ENCODE data around the gene CYSRT1.

CYSRT1 gene

DNA sequence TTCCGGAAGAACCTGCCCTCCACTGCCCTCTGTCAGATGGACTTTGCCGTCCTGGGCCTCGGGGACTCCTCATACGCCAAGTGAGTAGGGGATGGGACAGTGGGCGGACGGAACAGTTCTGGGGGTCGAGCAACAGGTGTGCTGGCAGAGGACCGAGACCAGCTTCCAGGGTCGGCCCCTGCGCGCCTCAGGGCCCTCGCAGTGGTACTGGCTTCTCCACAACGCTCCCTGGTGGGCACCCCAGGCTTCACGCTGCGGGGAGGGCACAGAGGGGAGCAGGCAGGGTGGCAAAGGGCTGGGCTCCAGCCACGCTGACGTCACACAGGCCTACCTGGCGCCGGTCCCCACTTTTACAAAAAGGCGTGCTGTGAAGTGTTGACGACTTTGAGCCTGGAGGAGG is 12.5 kb upstream of the CYSRT1 start:
- no peak for DNase-seq (ENCODE audit: low read depth)

DNA sequence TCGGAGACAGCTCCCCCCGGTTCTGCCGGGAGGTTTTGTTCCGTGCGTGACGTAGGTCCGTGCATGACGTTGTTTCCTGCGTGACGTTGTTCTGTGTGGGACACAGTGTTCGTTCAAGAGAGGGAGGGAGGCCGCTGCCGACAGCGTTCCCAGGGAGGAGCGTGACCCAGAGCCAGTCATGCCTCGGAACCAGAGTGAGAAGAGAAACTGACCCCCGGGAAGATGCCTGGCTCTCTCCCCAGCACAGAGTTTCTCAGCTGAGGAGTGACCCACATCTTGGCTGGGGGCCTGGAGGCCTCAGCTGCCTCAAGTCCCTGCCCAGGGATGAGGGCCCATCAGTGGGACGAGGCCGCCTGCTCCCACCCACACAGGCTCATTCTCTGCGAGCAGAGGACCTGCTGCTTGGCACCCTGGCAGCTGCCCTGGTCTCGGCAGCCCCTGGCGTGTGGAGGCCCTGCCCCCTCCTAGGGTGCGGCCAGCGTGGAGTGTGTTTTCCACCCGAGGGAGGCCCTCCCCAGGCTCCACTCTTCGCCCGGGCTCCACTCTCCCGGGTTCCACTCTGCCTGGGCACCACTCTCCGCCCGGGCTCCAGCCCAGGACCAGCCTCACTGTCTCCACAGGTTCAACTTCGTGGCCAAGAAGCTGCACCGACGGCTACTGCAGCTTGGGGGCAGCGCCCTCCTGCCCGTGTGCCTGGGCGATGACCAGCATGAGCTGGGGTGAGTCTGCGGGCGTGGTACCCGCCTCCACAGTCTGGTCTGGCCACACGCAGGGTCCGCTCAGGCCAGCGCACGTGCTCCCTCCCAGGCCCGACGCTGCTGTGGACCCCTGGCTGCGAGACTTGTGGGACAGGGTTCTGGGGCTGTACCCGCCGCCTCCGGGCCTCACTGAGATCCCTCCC is 11.6 kb upstream of the CYSRT1 start:
- no peak for DNase-seq (ENCODE audit: low read depth)

DNA sequence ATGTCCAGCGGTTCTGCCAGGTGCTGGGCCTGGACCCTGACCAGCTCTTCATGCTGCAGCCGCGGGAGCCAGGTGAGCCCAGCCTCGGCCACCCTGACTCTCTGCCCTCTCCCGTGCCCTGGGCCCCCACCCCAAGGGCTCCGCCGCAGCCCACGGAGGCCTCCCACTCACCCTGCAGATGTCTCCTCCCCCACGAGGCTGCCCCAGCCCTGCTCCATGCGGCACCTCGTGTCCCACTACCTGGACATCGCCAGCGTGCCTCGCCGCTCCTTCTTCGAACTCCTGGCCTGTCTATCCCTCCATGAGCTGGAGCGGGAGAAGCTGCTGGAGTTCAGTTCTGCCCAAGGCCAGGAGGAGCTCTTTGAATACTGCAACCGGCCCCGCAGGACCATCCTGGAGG is 10.4 kb upstream of the CYSRT1 start:
- no peak for DNase-seq (ENCODE audit: low read depth)

DNA sequence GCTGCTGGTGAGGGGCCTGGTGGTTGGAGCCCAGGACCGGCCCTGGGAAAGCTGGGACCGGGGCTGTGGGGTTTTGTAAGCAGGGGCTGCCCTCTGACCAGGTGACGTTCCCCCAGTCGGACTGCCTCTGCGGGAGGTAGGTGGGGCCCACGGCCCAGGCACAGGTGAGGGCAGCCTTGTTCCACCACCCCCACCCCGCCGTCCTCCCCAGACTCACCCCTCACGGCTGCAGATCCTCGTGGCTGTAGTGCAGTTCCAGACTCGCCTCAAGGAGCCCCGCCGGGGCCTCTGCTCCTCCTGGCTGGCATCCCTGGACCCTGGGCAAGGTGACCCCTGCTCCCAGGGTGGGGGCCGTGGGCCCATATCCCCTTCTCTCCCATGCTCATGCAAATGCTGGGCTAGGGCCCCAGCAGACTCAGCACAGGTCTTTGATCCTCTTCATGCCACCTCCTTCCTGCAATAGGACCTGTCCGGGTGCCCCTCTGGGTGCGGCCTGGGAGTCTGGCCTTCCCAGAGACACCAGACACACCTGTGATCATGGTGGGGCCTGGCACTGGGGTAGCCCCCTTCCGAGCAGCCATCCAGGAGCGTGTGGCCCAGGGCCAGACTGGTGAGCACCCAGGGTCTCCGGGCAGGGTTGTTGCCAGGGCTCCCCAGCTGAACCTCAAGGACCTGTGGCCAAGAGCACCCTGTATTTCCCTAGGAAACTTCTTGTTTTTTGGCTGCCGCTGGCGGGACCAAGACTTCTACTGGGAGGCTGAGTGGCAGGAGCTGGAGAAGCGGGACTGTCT is 9.6 kb upstream of the CYSRT1 start:
- no peak for DNase-seq (ENCODE audit: low read depth)

DNA sequence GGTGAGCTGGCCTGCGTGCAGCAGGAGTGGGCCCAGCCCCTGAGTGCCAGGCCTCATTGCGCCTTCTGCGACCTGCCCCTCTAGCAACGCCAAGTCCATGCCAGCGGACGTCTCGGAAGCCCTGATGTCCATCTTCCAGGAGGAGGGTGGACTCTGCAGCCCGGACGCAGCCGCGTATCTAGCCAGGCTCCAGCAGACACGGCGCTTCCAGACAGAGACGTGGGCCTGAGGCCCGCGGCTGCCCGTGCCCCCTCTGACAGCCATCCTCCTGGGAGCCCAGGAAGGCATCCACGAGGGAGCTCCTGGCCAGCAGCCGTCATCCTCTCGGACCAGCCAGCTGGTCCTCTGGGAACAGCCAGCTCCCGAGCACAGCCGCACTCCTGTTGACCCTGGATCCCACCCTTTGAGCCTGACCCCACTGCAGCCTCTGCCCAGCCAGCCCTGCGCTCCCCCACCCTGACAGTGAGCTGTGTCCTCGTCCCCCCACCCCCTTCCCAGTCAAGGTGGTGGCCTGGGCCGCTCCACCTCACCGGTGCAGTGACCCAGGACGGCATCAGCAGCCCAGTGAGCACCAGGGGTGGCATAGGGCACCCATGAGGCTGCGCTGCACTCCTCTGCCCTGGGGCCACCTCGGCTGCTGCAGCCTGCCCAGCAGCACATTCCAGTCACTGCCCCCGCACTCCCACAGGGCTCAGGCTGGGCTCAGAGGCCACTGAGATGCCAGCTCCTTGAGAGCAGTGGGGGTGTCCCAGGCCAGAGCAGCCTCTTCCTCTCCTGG is 8.6 kb upstream of the CYSRT1 start:
- no peak for DNase-seq (ENCODE audit: low read depth)

DNA sequence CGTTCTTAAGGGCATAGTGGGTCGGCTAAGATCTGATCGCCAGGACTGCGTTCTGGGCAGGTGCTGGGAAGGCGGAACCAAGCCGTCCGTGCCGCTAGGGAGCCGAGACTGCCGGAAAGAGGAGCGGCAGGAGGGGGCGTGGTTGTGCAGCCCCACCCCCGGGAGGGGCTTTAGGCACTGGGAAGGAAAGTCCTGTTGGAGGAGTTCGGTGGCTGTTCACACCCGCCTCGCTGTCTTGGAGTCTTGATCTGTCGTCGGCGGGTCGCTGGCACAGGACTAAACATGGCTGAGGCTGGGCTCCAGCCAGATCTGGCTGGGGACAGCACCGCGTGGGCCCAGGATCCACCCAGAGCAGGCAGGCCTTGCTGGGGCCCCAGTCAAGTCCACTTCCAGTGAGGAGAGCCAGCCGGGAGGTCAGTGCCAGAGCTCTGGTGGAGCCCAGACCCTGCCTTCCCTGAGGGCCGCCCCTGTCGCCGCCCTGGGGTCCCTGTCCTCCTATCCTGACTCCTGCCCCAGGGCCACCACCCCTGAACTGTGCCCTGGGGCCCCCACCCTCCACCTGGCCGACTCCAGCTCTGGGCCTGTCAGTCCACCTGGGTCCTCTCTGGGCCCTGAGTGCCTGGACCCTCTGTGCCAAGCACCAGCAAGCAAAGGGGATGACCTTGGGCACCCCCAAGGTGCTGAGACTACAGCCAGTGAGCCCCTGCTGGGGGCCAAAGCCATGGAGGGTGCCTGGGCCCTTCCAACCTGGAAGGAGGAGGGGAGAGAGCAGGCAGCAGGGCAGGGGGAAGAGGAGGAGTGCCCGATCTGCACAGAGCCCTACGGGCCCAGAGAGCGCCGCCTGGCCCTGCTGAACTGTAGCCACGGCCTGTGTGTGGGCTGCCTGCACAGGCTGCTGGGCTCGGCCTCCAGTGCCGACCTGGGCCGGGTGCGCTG is 7.4 kb upstream of the CYSRT1 start:
- peak; percentile 26 for DNase-seq (ENCODE audit: low read depth)

DNA sequence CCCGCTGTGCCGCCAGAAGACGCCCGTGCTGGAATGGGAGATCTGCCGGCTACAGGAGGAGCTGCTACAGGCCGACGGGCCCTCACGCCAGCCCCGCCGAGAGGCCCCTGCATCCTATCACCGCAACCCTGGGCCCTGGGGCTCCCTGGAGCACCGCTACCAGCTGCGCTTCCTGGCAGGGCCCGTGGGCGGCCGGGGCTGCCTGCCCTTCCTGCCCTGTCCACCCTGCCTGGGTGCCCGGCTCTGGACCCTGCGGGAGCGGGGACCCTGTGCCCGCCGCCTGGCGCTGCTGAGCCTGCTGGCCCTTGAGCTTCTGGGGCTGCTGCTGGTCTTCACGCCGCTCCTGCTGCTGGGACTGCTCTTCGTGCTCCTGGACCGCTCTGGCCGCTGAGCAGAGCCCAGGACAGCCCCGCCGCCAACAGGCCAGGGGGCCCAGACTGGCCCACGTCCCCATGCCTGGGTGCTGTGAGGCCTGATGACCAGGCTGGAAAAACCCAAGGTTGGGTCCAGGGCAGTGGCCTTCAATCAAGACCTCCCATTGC is 6.7 kb upstream of the CYSRT1 start:
- no peak for DNase-seq (ENCODE audit: low read depth)

DNA sequence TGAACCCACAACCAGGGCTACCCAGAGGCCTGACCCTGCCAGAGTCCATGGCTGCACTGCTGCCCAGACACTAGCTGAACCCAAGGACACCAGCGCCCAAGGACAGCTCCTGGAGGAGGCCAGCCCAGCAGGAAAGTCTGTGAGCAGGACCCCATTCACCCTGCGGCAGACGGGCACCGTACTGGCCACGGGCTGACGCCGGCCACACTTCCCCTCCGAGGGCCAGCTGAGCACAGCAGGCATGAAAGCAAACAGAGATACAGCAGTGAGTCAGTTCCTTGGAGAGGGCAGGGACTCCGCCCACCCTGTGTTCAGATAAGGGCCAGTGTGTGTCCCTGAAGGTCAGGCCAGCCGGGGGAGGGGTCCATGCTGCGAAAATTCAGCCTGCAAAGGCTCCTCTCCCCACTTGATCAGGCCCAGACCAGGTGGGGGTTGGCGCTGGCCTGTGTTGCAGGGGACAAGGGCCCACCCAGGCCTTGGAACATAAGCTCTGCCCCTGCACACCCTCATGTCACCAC is 6.2 kb upstream of the CYSRT1 start:
- no peak for DNase-seq (ENCODE audit: low read depth)

DNA sequence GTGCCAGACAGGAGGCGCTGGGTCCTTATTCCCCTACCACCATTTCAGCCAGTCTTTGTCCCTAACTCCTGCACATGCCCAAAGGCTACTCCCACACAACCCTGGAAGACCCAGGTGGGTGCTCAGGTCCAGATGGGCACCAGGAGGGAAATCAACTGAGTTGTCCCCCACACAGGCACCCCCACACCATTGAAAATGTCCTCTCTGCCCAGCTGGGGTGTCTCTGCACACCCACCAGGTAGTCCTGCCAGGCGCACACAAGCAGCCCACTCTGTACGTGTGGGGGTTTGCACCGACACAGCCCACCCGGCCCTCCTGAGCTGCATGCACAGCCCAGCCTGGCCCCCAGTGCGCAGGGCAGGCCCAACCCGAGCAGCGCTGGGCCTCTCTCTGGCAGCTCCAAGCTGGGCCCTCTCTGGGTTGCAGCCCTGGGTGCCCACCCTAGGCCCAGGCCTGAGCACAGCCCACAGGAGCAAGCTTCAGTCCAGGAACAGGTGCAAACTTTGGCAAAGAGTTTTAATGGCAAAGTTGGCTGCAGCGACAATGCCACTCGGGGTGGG is 5.1 kb upstream of the CYSRT1 start:
- no peak for DNase-seq (ENCODE audit: low read depth)

DNA sequence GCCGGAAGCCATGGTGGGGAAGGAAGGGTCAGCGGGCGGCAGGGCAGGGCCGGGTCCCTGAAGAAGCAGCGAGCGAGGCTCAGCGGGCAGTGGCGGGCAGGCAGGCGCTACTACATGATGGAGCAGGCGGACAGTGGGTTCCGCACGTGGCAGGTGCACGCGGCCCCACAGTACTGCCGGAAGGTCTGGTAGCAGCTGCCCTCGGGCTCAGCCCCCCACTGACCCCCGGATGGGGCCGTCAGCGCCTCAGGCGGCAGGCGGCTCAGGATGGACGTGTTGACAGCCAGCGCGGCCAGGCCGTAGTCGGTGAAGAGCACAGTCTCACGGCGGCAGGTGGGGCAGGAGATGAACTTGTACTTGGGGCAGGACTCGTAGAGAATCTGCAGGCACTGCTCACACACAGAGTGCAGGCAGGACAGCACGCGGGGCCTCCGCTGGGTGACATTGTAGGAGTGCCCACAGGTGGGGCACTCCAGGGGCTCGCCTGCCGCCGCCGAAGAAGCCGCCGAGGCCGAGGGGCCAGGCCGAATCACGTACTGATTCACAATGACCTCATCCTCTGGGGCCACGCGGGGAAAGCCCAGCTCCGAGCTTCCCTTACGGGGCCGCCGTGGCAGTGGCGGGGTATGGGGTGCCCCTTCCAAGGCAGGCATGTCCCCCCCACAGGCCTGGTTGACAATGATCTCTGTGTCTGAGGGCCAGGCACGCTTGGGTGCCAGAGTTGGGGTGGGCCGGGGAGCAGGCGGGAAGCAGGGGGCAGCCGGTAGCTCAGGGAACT is 4.5 kb upstream of the CYSRT1 start:
- DNase-seq (ENCODE audit: low read depth): no peak

DNA sequence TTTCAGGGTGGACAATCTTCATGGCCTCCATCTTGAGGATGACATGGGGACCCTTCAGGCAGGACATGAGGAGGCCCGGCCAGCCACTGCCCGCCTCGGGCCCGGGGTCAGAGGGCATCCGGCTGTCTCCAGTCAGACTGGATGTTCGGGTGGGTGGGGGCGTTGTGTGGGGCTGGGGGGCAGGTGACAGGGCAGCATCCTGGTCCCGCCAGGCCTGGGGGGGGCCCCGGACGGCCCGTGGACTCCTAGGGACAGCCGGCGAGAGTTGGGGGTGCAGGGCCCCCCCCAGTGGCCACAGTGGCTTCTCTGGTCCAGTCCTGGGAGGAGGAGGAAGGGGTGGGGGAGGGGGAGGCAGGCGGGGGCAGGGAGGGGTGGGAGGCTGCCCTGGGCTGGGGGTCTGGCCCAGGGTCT is 3.9 kb upstream of the CYSRT1 start:
- no peak for DNase-seq (ENCODE audit: low read depth)

DNA sequence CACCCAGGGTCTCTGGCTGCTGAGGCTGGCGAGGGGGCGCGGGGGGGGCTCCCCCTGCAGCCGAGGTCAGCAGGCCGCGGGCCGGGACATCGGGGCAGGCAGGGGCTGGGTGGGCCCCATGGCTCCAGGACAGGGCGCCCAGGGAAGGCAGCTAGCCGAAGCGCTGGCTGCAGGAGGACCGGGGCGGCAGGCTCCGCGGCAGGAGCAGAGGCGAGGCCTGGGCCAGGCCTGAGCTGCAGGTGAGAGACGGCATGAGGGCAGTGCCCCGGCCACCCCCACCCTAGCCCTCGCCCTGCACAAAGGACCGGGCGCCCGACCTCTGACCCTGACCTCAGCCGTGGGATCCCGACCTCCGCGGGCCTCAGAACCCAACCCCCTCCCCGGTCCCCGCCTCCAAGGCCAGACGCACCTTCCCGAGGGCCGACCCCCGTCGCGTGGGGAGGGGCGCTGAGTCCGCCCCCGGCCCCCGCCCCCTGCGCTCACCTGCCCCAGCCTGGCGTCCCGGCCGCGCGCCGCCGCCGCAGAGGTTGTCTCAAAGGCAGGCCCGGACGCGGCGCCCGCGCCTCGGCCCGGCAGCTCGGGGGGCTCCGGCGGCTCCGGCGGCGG is 3.4 kb upstream of the CYSRT1 start:
- no peak for DNase-seq (ENCODE audit: low read depth)

DNA sequence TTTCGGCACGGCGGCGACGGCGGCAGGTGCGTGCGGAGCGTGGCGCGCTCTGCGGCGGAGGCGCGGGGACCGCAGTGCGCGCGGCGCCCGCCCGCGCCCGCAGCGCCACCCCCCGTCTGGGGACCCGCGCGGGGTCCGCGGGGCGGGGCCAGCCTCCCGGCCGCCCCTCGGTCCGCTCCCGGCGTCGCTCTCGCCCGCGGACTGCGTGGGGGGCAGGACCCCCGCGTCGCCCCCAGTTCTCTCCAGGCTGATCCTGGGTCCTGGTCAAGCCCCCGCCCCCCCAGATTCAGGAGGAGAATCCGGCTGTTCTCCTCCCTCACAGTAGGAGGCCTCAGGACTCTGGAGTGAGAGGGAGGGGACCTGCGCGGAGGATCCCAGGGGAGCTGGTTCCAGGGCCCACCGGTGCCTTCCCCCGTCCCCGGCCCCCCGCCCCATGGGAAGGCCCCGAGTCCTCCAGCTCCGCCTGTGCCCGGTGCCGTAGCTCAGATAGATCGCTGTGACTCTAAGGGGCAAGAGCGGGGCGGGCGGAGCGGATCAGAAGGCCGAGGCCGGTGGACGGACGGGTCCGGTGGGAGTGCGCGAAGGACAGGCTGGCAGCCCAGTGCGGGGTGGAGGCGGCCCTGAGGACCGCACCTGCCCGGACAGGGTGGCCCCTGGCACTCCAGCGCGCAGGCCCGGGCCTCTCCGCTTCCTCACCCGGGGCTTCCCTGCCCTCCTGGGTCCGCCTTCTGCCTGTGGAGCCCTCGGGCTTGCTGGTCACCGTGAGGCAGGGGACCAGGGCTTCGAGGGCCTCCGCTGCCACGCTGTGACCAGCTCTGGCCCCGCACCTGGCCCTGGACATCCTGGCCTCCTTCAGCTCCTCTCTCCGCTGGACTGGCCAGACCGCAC is 2.5 kb upstream of the CYSRT1 start, which contains the start of gene RNF208:
Gene RNF208 (minus strand): TSS at position 51 of the 888 bp plus-strand sequence. CDS start 1,028 bp downstream, outside the sequence.
- DNase-seq (ENCODE audit: low read depth): no peak

DNA sequence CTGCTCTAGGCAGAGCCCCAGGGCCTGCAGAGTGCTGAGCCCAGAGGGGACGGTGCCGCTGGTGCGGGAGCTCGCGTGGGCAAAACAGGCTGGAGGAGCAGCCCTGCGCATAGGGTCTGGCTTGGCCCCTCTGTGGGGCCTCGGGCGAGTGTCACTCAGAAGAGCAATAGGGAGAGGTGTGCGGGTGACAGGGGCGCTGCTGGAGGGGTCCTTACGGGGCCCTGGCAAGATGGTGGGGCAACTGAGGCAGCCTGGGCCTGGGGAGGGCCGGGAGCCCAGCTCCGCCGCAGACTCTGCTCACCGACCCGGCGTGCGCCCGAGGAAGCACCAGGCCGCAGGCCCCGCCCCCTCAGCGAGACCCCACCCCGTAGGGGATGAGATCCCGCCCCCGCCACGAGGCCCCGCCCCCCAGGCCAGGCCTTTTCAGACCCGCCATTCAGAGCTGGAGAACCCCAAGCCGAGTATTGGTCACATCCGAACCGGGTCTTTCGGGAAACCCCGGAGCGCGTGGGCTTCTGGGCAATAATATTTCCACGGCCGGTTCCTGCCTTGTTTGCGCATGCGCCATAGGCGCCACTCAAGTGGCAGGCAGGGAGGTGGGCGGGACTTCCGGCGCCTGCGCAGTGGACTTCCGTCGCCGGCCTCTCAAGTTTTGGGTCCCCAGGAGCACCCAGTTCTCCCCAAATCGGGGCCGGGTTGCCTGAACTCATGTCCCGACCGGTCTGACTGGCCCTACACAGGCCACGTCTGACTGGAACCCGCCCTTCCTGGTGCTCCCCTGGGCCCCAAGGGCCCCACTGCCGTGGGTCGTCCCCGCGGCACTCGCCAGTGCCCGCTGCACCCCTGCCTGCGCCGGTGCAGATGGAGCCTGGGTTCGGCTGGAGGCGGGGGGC is 1.6 kb upstream of the CYSRT1 start:
- DNase-seq (ENCODE audit: low read depth): peak; percentile 96

DNA sequence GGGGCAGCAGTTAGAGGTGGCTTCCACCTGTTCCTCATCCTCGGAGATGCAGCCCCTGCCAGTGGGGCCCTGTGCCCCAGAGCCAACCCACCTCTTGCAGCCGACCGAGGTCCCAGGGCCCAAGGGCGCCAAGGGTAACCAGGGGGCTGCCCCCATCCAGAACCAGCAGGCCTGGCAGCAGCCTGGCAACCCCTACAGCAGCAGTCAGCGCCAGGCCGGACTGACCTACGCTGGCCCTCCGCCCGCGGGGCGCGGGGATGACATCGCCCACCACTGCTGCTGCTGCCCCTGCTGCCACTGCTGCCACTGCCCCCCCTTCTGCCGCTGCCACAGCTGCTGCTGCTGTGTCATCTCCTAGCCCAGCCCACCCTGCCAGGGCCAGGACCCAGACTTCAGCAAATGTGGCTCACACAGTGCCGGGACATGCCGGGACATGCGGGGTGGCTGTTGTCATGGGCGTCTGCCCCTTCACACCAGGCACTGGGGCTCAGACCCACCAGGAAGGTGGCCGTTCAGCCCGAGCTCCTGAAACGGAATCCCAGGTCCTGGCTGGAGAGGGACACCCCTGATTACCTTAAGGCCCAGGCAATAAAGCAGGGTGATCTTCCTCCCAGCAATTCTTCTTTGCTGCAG is 841 bp downstream of the CYSRT1 start:
- no peak for DNase-seq (ENCODE audit: low read depth)

DNA sequence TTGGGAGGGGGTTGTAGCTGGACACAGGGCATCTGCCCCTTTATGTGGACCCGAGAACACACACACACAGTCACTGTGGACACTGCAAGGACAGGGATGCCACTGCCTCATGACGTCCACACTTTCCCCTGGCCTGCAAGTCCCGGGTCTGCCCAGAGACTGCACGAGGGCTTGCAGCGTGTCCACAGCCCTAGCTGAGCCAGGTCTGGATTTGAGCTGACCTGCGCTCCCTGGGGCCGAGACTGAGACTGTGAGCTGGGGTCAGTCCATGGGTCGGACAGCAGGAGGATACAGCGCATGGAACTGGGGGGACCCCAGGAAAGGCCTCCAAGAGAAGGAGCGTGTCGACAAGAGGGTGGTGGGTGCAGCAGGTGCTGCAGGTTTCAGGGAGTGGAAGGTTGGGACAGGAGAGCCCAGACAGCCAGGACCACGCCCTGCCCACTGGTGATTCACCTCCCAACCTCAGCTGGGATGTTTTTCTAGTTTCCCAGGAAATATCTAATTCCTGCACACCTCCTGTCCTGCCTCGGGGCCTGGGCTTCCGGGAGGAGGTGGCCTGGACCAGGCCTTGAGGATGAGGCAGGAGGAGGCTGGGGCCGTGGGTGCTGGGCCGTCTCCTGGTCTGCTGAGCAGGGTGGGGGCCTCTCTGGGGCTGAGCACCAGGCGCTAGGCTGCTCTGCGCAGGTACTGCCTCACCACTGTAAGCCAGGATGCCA is 1.5 kb downstream of the CYSRT1 start:
- DNase-seq (ENCODE audit: low read depth): no peak

All from fibroblast of gingiva (primary cell).